Activated CD8-positive, alpha-beta memory T cell treated with anti-CD3 and anti-CD28 coated beads for 1 hour (primary cell): ENCODE results near the gene TMEM38B.
"Not testable (repeated sequence)": the region's sequence is repeated elsewhere in the genome, so short reads cannot be mapped to it uniquely, and the experiment has no call there.

Source experiments
- DNase-seq, 2 donors: peaks; one replicate each; pipeline ENCODE4 v3.0.0-alpha.2; 2020; ENCODE audit warnings: low read depth in 1 of 2; ENCODE audit errors: extremely low read depth in 1 of 2

TMEM38B gene

DNA sequence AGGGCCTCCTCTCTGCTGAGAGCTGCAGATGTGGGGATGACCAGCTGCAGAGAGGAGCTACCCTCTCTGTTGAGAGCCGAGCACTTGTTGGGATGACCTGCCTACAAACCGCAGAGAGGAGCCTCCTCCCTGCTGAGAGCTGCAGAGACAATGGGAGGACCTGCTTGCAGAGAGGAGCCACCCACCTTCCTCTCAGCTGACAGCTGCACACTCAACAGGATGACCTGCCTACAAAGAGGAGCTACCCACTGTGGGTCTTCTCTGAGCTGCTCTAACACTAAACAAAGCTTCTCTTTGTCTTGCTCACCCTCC lies 19.6 kb downstream of the TMEM38B start:
- no peak for DNase-seq

DNA sequence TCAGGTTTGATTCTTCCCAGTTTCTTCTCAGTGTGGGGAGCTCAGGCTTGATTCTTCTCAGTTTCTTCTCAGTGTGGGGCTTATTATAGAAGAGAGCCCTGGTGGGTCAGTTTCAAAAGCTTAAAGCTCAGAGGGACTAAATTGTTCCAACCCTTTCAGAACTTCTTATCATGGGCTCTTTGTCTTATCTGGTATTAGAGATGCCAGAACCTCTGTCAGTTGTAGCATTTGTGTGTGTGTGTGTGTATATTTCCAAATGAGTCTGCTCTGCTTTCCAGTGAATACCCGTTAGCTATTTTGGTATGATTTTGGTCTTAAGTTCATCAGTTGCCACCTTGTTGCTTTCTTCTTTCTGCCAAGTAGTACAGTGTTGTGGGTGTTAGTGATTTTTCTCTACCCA lies 21.8 kb downstream of the TMEM38B start:
- no peak for DNase-seq

DNA sequence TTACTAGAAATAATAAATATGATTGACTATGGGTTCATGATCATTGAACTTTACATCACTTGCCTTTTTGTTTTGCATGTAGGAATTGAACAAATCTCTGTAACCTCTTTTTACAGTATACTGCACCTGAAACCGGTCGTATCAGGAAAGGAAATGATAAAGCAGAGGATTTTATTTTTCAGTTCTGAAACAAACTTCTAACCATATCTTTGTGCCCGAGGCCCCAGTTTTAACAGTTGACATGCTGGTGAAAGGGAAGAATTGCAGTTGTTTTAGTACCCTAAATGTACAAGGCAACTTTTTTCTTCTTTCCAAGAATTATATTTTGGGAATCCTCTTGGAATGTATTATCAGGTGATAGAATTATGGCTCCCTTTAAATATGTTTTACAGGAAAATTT lies 27.8 kb downstream of the TMEM38B start:
- no peak for DNase-seq

DNA sequence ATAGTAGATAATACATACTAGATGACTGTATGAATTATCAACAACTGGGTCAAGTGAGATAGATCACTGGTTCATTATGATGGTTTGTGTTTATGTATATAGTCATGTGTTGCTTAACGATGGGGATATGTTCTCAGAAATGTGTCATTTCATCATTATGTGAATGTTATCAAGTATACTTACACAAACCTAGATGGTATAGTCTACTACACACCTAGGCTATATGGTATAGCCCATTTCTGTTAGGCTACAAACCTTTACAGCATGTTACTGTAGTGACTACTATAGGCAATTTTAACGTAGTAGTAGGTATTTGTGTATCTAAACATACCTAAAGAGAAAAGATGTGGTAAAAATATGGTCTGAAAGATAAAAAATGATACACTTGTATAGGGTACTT lies 31.0 kb downstream of the TMEM38B start:
- DNase-seq = no peak

DNA sequence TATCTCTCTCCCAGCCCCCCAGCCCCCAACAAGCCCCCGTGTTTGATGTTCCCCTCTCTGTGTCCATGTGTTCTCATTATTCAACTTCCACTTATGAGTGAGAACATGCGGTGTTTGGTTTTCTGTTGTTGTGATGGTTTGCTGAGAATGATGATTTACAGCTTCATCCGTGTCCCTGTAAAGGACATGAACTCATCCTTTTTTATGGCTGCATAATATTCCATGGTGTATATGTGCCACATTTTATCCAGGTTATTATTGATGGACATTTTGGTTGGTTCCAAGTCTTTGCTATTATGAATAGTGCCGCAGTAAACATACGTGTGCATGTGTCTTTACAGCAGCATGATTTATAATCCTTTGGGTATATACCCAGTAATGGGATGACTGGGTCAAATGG lies 33.9 kb downstream of the TMEM38B start:
- DNase-seq = not testable (repeated sequence)

DNA sequence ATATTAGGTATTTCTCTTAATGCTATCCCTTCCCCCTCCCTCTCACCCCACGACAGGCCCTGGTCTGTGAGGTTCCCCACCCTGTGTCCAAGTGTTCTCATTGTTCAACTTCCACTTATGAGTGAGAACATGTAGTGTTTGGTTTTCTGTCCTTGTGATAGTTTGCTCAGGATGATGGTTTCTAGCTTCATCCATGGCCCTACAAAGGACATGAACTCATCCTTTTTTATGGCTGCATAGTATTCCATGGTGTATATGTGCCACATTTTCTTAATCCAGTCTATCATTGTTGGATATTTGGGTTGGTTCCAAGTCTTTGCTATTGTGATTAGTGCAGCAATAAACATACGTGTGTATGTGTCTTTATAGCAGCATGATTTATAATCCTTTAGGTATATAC lies 37.1 kb downstream of the TMEM38B start:
- not testable (repeated sequence) for DNase-seq

DNA sequence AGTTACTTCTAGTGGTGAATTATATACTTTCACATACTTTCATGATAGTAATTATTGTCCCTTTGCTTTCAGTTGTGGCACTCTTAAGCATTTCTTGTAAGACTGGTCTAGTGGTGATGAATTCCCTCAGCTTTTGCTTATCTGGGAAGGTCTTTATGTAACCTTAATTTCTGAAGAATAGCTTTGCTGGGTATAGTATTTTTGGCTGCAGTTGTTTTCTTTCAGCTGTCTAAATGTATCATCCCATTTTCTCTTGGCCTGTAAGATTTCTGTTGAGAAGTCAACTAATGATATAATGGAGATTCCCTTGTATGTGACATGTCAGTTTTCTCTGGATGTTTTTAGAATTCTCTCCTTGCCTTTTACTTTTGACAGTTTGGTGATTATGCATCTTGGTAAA lies 41.0 kb downstream of the TMEM38B start:
- DNase-seq = no peak

DNA sequence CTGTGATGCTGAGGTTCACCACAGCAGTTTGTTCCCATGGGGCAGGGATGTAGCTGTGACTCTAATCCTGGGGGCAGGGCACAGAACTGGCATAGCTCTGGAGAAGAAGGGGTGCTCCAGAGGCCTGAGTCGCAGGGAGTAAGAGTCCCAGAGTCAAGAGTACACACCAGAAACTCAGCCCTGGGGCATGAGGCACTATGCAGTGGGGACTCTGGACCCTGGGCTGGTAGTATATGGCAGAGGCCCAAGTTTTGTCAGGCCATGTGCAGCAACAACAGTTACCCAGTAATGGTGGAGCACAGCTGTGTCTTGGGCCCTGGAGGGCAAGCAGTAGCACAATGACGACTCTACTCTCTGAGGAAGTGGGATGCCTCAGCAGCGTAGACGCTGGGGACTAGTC lies 42.9 kb downstream of the TMEM38B start:
- DNase-seq = no peak

DNA sequence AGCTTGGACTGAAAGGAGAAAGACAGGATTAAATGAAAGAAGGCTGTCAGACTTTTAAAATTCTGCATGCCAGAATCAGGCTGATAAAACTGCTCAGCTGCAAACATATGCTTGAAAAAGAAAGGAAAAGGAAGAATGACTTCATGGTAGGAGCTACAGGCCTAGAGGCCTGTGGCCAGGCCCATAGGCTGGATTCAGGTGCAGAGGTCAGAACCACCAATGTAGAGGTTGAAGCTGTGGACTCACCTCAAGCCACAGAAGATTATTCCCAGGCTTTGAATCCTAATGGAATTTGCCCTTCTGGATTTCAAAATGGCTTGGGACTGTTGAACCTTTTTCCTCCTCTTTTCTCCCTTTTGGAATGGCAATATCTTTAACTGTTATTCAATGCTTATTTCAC lies 47.7 kb downstream of the TMEM38B start:
- DNase-seq = no peak

DNA sequence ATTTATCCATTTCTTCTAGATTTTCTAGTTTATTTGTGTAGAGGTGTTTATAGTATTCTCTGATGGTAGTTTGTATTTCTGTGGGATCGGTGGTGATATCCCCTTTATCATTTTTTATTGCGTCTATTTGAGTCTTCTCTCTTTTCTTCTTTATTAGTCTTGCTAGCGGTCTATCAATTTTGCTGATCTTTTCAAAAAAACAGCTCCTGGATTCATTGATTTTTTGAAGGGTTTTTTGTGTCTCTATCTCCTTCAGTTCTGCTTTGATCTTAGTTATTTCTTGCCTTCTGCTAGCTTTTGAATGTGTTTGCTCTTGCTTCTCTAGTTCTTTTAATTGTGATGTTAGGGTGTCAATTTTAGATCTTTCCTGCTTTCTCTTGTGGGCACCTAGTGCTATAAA lies 53.0 kb downstream of the TMEM38B start:
- DNase-seq = not testable (repeated sequence)

DNA sequence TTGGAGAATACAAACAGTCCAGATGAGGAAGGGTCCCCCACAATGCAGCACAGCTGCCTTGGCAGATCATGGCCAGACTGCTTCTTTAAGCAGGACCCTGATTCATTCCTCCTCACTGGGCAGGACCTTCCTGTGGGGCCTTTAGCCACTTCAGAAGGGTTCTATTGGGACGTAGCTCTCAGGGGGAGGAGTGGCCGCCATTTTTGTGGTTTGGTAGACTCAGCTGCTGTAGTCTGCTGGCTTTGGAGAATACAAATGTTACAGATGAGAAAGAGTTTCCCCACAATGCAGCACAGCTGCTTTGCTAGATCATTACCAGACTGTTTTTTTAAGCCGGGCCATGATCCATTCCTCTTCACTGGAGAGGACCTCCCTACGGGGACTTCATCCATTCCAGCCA lies 57.4 kb downstream of the TMEM38B start:
- no peak for DNase-seq

DNA sequence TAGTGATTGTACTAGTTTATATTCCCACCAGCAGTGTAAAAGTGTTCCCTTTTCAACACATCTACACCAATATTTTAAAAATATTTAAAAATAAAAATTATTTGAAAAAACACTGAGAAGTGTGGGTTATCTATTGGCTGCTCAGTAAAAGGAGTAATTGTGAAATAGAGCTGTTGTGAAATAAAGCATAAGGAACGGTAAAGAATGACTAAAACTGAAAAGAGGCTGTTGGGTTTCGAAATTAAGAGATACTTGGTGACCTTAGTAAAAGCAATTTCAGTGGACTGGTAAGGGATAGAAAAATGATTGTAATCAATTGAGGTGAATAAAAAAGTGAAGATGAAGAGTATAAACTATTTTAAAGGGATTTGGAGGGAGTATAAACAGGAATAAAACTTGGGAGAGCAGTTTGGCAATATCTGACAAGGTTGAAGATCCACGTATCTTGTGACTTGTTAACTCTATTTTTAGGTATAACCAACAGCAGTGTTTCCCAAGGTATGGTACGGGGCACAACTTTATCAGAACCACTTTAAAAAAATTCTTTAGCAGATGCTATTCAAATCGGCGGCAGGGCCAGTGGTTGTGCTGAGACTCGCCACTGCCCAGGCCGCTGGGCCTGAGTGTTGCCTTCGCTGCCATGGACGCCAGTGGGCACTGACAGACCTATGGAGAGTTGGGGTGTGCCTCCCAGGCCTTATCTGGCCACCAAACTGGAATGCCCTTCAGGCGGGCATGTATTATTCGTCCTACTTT lies 63.3 kb downstream of the TMEM38B start:
- no peak for DNase-seq

DNA sequence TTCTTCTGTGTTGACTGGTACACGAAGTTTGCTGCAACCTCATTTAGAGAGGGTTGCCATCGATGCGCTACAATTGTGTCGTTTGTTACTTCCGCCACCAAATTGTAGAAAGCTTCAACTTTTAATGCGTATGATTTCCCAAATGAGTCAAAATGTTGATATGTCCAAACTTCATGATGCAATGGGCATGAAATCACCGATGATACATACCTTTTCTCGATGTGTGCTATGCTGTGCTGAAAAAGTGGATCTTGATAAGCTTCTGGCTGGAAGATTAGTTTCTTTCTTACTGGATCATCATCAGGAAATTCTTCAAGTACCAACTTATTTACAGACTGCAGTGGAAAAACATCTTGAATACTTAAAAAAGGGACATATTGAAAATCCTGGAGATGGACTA lies 65.7 kb downstream of the TMEM38B start:
- no peak for DNase-seq

DNA sequence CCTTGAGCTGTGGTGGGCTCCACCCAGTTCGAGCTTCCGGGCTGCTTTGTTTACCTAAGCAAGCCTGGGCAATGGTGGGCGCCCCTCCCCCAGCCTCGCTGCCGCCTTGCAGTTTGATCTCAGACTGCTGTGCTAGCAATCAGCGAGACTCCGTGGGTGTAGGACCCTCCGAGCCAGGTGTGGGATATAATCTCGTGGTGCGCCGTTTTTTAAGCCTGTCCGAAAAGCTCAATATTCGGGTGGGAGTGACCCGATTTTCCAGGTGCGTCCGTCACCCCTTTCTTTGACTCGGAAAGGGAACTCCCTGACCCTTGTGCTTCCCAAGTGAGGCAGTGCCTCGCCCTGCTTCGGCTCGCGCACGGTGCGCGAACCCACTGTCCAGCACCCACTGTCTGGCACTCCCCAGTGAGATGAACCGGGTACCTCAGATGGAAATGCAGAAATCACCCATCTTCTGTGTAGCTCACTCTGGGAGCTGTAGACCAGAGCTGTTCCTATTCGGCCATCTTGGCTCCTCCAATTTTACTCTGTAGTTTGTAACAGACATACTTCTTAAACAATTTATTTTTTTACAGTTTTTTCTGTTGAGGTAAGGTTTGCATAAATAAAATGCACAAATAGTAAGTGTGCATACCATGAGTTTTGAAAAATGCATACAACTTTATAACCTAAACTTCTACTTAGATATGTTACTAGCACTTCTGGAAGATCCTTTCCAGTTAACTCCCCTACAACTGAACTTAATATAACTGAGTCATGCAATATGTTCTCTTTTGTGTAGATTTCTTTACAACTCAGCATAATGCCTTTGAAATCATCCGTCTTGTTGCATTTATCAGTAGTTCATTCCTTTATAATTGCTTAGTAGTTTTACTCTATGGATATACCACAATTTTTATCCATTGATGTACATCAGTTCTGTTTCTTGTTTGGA lies 88.5 kb downstream of the TMEM38B start:
- not testable (repeated sequence) for DNase-seq

DNA sequence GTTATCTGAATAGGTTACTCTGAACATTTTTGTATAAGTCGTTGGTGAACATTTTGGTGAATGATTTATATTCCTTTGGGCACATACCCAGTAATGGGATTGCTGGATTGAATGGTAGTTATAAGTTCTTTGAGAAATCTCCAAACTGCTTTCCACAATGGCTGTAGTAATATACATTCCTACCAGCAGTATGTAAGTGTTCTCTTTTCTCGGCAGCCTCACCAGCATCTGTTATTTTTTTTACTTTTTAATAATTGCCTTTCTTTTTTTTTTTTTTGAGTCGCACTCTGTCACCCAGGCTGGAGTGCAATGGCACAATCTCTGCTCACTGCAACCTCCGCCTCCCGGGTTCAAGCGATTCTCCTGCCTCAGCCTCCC lies 89.1 kb downstream of the TMEM38B start:
- not testable (repeated sequence) for DNase-seq

DNA sequence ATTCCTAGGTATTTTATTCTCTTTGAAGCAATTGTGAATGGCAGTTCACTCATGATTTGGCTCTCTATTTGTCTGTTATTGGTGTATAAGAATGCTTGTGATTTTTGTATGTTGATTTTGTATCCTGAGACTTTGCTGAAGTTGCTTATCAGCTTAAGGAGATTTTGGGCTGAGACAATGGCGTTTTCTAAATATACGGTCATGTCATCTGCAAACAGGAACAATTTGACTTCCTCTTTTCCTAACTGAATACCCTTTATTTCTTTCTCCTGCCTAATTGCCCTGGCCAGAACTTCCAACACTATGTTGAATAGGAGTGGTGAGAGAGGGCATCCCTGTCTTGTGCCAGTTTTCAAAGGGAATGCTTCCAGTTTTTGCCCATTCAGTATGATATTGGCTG lies 92.5 kb downstream of the TMEM38B start:
- DNase-seq = not testable (repeated sequence)

DNA sequence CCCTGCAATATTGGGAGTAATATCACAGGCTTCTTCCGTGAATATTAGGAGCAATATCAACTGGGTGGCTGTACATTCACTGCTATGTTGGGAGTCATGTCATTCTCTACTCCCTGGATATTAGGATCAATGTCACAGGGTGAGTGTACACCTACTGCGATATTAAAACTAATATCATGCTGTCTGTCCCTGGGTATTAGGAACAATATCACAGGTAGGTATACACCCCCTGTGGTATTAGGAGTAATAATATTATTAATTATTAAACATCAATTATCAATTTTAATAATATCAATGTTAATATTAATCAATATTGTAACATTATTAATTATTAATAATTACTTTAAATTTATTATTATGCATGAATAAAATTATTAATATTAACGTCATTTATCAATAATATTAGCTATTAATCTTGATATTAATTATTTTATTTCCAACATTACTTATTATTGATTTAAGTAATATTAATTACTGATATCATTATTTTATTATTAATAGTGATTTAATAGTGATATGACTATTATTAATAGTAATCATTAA lies 121.9 kb downstream of the TMEM38B start:
- no peak for DNase-seq

DNA sequence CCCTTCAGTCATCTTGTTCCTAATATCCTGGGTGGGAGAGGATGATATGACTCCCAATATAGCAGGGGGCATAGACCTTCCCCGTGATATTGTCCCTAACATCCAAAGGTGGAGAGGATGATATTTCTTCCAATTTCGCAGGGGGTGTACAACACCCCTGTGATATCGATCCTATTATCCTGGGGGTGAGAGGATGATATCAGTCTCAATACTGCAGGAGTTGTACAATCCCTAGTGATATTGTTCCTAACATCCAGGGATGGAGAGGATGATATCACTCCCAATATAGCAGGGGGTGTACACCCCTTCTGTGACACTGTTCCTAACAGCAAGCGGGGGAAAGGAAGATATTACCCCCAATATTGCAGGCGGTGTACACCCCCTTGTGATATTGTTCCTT lies 122.6 kb downstream of the TMEM38B start:
- DNase-seq = no peak

DNA sequence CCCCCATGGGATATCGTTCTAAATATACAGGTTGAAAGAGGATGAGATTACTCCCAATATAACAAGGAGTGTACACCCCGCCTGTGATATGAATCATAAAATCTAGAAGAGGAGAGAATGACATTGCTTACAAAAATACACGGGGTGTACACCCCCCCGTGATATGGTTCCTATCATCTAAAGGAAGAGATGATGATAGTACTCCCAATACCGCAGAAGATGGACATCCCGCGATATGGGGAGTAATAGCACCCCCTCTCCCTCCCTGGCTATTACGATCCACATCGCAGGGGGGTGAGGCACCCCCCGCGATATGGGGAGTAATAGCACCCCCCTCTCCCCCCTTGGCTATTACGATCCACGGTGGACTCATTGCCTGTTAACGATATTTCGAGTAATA lies 124.6 kb downstream of the TMEM38B start:
- DNase-seq = no peak

DNA sequence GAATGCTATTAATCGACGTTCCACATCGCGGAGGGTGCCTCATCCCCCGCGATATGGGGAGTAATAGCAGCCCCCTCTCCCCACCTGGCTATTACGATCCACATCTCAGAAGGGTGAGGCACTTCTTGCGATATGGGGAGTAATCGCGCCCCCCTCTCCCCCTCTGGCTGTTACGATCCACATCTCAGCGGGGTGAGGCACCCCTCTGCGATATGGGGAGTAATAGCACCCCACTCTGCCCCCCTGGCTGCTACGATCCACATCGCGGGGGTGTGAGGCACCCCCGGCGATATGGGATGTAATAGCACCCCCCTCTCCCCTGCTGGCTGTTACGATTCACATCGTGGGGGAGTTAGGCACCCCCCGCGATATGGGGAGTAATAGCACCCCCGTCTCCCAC lies 128.5 kb downstream of the TMEM38B start:
- no peak for DNase-seq
